Liver (tissue), 3 donors: ENCODE results near the gene CABCOCO1.
"Not testable (repeated sequence)": the region's sequence is repeated elsewhere in the genome, so short reads cannot be mapped to it uniquely, and the experiment has no call there.

Experiments
- CTCF ChIP-seq: fragments of 150-350 bp; IDR thresholded peaks from 2 replicates; pipeline ENCODE4 v1.5.1; 2017; ENCODE audit warnings: improper control_type of control experiment, low read depth, low read length; ENCODE audit not compliant: missing input control
- EGR1 ChIP-seq, 2 donors: IDR thresholded peaks; 2 replicates each; pipeline ENCODE4 v1.6.1; 2016 to 2018; ENCODE audit warnings: antibody characterized with exemption in 2 of 2, low read depth in 2 of 2
- GABPA ChIP-seq, 2 donors: IDR thresholded peaks in 1 of 2; conservative IDR thresholded peaks in 1 of 2; 2 replicates each; pipeline ENCODE4 v1.6.1; 2016; ENCODE audit warnings: antibody characterized with exemption in 2 of 2, mild to moderate bottlenecking in 1 of 2, moderate library complexity in 1 of 2
- TAF1 ChIP-seq: conservative IDR thresholded peaks from 2 replicates; pipeline ENCODE4 v1.6.1; 2016; ENCODE audit warnings: antibody characterized with exemption, mild to moderate bottlenecking
- TF ChIP-seq, protein P1 (sequence below): IDR thresholded peaks from 2 replicates; pipeline ENCODE4 v1.6.1; 2016; ENCODE audit warnings: antibody characterized with exemption, mild to moderate bottlenecking
- TF ChIP-seq, protein P2 (sequence below): IDR thresholded peaks from 2 replicates; pipeline ENCODE4 v1.6.1; 2016; ENCODE audit warnings: antibody characterized with exemption
- donor health status: healthy.
- donor health status: healthy.

DNA sequence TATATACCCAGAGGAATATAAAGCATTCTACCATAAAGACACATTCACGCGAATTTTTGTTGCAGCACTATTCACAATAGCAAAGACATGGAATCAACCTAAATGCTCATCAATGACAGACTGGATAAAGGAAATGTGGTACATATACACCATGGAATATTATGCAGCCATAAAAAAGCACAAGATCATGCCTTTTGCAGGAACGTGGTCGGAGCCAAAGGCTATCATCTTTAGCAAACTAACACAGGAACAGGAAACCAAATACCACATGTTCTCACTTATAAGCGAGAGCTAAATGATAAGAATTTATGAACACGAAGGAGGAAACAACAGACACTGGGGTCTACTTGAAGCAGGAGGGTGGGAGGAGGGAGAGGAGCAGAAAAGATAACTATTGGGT lies 74.7 kb downstream of the CABCOCO1 start:
- TF ChIP-seq EGR1 (IDR thresholded peaks at IDR 0.05; ENCODE audit: low read depth in 2 of 2); CTCF; GABPA (IDR thresholded peaks at IDR 0.05 in 1 of 2, conservative IDR thresholded peaks at IDR 0.05 in 1 of 2); TAF1: not testable (repeated sequence)
- TF ChIP-seq, protein P1, sequence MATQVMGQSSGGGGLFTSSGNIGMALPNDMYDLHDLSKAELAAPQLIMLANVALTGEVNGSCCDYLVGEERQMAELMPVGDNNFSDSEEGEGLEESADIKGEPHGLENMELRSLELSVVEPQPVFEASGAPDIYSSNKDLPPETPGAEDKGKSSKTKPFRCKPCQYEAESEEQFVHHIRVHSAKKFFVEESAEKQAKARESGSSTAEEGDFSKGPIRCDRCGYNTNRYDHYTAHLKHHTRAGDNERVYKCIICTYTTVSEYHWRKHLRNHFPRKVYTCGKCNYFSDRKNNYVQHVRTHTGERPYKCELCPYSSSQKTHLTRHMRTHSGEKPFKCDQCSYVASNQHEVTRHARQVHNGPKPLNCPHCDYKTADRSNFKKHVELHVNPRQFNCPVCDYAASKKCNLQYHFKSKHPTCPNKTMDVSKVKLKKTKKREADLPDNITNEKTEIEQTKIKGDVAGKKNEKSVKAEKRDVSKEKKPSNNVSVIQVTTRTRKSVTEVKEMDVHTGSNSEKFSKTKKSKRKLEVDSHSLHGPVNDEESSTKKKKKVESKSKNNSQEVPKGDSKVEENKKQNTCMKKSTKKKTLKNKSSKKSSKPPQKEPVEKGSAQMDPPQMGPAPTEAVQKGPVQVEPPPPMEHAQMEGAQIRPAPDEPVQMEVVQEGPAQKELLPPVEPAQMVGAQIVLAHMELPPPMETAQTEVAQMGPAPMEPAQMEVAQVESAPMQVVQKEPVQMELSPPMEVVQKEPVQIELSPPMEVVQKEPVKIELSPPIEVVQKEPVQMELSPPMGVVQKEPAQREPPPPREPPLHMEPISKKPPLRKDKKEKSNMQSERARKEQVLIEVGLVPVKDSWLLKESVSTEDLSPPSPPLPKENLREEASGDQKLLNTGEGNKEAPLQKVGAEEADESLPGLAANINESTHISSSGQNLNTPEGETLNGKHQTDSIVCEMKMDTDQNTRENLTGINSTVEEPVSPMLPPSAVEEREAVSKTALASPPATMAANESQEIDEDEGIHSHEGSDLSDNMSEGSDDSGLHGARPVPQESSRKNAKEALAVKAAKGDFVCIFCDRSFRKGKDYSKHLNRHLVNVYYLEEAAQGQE: not testable (repeated sequence)
- TF ChIP-seq, protein P2, sequence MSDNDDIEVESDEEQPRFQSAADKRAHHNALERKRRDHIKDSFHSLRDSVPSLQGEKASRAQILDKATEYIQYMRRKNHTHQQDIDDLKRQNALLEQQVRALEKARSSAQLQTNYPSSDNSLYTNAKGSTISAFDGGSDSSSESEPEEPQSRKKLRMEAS: not testable (repeated sequence)
